GM12801 (cell line): ENCODE data around the gene EMC9.

Experiments
- TF ChIP-seq, protein P1 (sequence below): IDR thresholded peaks from one replicate; pipeline ENCODE4 v1.5.1; 2011; ENCODE audit warnings: control low read depth; ENCODE audit not compliant: insufficient read length; ENCODE audit errors: extremely low read depth

EMC9 gene

DNA sequence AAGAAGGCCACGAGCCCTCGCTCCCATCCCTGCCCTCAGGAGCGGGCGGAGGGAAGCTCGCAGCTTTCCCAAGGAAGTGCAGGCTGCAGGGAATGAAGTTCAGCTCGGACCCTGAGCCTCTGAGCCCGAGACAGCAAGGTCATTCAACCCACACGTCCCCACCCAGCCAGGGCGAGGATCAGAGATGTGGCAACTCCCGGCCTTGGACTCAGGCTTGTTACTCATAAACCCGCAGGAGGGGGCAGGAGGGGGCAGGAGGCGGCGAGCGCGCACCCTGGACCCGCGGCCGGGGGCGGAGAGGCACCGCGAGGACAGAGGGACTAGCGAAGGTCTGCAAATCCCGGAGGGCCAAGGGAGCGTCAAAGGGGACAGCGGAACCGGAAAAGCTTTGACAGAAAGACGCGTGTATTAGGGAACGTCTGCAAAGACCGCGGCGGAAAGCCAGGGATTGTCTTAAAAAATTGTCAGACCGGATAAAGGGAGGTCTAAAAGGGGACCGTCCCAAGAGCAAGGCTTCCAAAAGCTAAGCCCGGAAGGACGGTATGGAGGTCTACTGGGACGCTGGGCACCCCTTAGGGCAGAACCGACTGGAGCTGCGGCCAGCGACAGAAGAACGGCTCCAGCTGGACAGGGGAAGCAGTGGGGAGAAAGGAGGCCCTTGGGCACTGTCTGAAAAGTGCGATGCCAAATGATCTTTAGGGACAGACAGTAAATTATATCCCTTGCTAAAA lies 27.4 kb downstream of the EMC9 start:
- TF ChIP-seq, protein P1, sequence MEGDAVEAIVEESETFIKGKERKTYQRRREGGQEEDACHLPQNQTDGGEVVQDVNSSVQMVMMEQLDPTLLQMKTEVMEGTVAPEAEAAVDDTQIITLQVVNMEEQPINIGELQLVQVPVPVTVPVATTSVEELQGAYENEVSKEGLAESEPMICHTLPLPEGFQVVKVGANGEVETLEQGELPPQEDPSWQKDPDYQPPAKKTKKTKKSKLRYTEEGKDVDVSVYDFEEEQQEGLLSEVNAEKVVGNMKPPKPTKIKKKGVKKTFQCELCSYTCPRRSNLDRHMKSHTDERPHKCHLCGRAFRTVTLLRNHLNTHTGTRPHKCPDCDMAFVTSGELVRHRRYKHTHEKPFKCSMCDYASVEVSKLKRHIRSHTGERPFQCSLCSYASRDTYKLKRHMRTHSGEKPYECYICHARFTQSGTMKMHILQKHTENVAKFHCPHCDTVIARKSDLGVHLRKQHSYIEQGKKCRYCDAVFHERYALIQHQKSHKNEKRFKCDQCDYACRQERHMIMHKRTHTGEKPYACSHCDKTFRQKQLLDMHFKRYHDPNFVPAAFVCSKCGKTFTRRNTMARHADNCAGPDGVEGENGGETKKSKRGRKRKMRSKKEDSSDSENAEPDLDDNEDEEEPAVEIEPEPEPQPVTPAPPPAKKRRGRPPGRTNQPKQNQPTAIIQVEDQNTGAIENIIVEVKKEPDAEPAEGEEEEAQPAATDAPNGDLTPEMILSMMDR: no peak

DNA sequence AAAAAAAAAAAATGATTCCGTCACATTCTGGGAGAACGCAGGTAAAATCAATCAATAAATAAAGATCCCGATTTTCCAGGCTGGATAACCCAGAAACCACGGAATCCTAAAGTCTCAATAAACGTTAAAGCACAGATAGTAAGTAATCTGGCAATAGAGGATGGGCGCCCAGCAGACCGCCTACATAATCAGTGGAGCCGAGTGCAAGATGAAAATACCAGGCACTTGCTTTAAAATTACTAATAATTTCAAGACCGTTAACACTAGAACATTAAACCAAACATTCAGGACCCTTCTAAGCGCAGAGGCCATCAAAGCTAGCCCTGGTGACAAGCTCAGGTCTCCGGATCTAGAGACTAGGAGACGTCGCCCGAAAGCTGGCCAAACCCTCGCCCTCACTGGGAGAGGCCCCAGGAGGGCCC lies 28.0 kb downstream of the EMC9 start:
- TF ChIP-seq, protein P1: no peak

DNA sequence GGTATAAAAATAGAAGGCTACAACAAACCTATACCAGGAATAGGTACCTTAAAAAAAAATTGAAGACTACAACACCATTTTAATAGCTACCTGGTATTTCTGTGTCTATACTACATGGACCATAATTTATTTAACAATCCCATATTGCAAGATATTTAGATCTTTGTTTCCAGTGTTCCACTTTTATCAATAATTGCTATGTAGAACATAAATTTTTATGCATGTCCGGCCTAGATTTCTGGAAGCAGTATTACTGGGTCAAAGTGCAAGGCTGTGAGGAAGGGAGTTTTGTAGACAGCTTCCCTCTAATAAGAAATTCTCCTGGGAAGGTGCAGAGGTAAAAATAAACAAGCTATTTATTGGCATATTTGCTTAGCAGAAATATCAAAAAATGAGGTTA lies 30.9 kb downstream of the EMC9 start:
- TF ChIP-seq, protein P1: no peak

DNA sequence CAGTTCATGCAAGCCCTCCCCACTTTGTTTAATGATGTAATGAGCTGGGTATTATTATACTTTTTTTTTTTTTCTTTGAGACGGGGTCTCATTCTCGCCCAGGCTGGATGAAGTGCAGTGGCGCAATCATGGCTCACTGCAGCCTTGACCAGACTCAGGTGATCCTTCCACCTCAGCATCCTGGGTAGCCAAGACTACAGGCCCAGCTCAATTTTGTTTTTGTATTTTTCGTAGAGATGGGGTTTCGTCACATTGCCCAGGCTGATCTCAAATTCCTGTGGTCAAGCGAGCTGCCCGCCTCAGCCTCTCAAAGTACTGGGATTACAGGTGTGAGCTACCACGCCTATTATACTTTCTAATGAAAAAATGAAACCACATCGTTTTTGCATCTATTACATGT lies 31.3 kb downstream of the EMC9 start:
- TF ChIP-seq, protein P1: no peak

DNA sequence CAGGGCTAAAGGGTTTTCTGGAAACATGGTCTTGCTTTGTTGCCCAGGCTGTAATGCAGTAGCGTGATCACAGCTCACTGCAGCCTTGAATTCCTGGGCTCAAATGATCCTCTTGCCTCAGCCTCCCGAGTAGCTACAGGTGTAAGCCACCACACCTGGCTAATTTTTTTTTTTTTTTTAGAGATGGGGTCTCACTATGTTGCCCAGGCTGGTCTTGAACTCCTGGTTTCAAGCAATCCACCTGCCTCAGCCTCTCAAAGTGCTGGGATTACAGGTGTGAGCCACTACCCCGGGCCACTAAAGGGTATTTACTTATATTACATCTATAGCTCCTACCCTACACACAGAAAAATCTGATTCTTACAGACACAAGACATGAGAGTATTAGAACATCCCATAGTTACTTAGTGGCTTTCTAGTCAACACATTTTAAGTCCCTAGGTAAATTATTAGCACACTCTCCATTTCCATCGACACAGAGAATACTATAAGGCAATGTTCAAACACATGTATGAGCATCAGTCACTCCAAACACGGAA lies 33.0 kb downstream of the EMC9 start:
- TF ChIP-seq, protein P1: no peak

DNA sequence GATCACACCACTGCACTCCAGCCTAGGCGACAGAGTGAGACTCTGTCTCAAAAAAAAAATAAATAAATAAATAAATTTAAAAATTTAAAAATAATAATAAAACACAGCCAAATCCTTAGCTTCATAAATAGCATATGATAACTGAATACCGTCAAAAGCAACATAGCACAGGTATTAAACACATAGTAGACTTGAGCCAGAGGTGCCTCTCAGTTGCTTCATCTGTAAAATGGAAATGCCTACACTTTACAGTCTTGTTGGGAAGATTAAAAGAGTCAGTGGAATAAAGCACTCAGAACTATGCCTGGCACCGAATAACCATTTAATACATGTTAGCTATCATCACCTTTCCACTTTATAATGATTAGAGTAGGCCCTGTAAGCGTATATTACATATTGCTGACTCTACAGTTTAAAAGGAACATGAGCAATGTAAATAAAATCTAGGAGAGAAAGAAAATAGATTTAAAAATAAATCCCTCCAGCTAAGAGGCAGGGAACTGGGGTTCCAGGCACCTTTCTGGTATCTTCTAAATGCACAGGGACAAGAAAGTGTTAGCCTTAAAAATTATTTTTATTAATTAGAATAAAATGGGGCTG lies 34.6 kb downstream of the EMC9 start:
- TF ChIP-seq, protein P1: no peak

DNA sequence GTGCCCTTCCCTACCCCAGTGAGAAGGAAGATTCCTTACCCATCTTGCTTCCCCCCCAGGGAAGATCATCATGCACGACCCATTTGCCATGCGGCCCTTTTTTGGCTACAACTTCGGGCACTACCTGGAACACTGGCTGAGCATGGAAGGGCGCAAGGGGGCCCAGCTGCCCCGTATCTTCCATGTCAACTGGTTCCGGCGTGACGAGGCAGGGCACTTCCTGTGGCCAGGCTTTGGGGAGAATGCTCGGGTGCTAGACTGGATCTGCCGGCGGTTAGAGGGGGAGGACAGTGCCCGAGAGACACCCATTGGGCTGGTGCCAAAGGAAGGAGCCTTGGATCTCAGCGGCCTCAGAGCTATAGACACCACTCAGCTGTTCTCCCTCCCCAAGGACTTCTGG lies 37.9 kb downstream of the EMC9 start:
- TF ChIP-seq, protein P1: no peak
